ENCODE measurements around the gene KCNJ3. TPM values are rescaled to one million over a fixed set of nuclear protein-coding genes. Genes with fewer than 3 reads are reported as not detected.
A peak's percentile ranks its signal among the peaks of the same experiment; 100 is the strongest.

The KCNJ3 gene, protein sequence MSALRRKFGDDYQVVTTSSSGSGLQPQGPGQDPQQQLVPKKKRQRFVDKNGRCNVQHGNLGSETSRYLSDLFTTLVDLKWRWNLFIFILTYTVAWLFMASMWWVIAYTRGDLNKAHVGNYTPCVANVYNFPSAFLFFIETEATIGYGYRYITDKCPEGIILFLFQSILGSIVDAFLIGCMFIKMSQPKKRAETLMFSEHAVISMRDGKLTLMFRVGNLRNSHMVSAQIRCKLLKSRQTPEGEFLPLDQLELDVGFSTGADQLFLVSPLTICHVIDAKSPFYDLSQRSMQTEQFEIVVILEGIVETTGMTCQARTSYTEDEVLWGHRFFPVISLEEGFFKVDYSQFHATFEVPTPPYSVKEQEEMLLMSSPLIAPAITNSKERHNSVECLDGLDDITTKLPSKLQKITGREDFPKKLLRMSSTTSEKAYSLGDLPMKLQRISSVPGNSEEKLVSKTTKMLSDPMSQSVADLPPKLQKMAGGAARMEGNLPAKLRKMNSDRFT
- total RNA-seq: 4.2 TPM

DNA sequence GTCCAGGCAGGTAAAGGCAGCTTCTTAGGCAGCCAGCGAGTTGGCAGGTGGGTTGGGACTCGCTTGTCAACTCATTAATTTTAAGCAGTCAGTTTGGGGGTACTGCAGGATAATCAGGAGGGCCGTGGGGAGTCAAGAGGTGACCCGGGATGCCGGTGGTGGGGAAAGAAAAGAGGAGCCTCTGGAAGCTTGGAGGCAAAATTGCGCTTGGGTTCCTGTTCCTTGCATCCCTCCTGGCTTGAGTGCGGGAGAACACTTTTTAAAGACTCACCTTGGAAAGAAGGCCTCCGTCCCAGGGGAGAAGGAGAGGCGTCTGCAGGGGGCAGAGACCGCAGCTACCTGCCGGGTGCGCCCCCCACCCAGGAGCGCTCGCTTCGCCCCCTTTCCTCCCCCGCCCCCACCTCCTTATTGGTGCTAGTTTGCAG lies at the start of gene KCNJ3:
Gene KCNJ3, plus strand, starts transcription at position 400 of the 425 bp plus-strand sequence. CDS start 81 bp downstream, outside the sequence.
- no peaks in the 10 kb centered on the region for H3K27me3 ChIP-seq
- TF ChIP-seq POLR2A (IDR thresholded peaks at IDR 0.05): no peak
- TF ChIP-seq POLR2AphosphoS5 (IDR thresholded peaks at IDR 0.05; ENCODE audit: insufficient read depth in 1 of 2, low read depth in 1 of 2): no peak
- TF ChIP-seq, protein P1, sequence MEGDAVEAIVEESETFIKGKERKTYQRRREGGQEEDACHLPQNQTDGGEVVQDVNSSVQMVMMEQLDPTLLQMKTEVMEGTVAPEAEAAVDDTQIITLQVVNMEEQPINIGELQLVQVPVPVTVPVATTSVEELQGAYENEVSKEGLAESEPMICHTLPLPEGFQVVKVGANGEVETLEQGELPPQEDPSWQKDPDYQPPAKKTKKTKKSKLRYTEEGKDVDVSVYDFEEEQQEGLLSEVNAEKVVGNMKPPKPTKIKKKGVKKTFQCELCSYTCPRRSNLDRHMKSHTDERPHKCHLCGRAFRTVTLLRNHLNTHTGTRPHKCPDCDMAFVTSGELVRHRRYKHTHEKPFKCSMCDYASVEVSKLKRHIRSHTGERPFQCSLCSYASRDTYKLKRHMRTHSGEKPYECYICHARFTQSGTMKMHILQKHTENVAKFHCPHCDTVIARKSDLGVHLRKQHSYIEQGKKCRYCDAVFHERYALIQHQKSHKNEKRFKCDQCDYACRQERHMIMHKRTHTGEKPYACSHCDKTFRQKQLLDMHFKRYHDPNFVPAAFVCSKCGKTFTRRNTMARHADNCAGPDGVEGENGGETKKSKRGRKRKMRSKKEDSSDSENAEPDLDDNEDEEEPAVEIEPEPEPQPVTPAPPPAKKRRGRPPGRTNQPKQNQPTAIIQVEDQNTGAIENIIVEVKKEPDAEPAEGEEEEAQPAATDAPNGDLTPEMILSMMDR (IDR thresholded peaks at IDR 0.05): no peak
- intact Hi-C loops (cut with DNase I): no loop called here
- H3K9me3 ChIP-seq: no peaks in the 10 kb centered on the region
- no peak within 1 kb of the TSS for H3K27ac ChIP-seq
- peaks cover 5% of the 10 kb centered on the region for H3K4me1 ChIP-seq
- DNase-seq (ENCODE audit: extremely low spot score in 2 of 2): no peak
- no peaks in the 10 kb centered on the region for H3K36me3 ChIP-seq
- H3K4me3 ChIP-seq: peak within 1 kb of the TSS; percentile 30 to 43

DNA sequence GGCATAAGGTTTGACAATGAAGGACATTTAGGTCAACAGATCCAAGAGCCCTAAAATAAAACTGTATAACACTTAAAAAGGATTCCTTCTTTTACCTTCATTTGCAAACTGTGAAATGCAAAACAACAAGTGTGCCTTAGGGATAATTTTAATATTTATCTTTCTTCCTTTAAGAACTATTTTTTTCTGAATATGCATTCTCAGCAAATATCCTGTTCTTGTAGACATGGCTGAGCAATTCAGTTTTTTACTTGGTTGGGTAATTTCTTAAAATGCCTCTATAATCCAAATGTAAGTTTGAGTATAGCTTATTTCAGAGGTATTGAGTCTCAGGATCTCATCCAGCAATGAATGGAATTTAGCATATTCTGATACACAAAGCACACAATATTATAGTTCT lies 43.0 kb upstream of the KCNJ3 start:
- no peak for DNase-seq (ENCODE audit: extremely low spot score in 2 of 2)
- intact Hi-C loops (cut with DNase I): no loop called here

DNA sequence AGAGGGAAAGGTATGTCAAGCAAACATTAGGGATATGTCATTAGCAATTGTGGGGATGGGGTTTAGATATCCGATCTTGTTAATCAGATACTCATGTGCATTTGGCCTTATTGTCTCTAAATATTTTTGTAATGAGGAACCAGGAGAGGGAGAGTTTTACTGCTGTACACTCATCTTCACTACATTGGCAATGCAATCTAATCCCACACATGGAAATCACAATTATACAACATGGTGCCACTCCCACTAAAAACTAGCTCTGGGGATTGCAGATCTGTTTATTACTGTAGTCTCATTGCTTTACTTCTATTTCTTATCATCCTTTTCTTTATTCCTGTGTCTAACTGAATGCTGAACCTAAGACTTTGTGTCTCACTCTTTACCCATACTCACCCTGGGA lies 39.6 kb upstream of the KCNJ3 start:
- Histone ChIP-seq H3K4me1 (no peaks in the 10 kb centered on the region), H3K27ac (no peak overlapping the region), H3K36me3 (no peaks in the 10 kb centered on the region), H3K27me3 (no peaks in the 10 kb centered on the region), H3K4me3 (no peak overlapping the region), H3K9me3 (no peaks in the 10 kb centered on the region)
- TF ChIP-seq, protein P1 (IDR thresholded peaks at IDR 0.05): no peak
- TF ChIP-seq POLR2AphosphoS5 (IDR thresholded peaks at IDR 0.05; ENCODE audit: insufficient read depth in 1 of 2, low read depth in 1 of 2) (no peak), POLR2A (IDR thresholded peaks at IDR 0.05) (no peak)
- no peak for DNase-seq (ENCODE audit: extremely low spot score in 2 of 2)
- intact Hi-C loops (cut with DNase I): no loop called here

More for the DNA sequence above, 43.0 kb upstream of the KCNJ3 start:
- Histone ChIP-seq H3K9me3 (no peaks in the 10 kb centered on the region), H3K36me3 (no peaks in the 10 kb centered on the region), H3K27me3 (no peaks in the 10 kb centered on the region), H3K4me3 (no peak overlapping the region), H3K4me1 (no peaks in the 10 kb centered on the region), H3K27ac (no peak overlapping the region)
- TF ChIP-seq POLR2A (IDR thresholded peaks at IDR 0.05) (no peak), POLR2AphosphoS5 (IDR thresholded peaks at IDR 0.05; ENCODE audit: insufficient read depth in 1 of 2, low read depth in 1 of 2) (no peak)
- TF ChIP-seq, protein P1 (IDR thresholded peaks at IDR 0.05): no peak

DNA sequence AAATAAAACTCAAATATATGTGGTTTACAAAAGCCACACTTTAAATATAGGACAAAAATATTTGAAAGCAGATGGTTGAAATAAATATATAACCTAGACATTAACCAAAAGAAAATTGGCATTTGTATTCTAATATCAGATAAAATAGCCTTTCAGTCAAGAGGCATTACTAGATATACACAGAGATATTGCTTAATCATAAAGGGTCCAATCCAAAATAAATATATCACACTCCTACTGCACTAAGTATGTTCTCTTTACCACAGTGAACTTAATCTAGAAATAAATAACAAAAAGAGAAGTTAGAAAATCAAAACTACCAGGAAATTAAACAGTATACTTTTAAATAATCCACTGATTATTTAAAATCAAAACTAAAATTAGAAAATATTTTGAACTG lies 34.2 kb upstream of the KCNJ3 start:
- Histone ChIP-seq H3K4me1 (no peaks in the 10 kb centered on the region), H3K9me3 (no peaks in the 10 kb centered on the region), H3K36me3 (no peaks in the 10 kb centered on the region), H3K4me3 (no peak overlapping the region), H3K27me3 (no peaks in the 10 kb centered on the region), H3K27ac (no peak overlapping the region)
- intact Hi-C loops (cut with DNase I): no loop called here
- no peak for TF ChIP-seq POLR2AphosphoS5 (IDR thresholded peaks at IDR 0.05; ENCODE audit: insufficient read depth in 1 of 2, low read depth in 1 of 2)
- TF ChIP-seq, protein P1 (IDR thresholded peaks at IDR 0.05): no peak
- no peak for TF ChIP-seq POLR2A (IDR thresholded peaks at IDR 0.05)
- DNase-seq (ENCODE audit: extremely low spot score in 2 of 2): no peak

DNA sequence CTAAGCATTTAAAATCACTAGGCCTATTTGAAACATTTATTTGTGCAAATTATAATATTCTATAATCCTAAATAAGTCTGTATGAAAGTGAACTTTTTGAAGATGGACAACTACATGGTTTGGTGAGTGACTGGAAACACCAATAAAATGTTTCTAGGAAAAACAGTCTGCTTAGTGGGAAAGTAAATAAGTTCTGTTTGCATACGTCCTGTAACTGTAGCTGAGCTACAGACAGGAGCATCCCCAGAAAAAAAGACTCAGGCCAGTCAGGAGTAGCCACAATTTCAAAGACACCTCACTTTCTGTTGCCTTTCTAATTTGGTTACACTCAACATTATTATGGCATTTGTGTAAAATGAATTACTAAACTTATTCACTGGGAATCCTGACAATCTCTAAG lies 28.4 kb upstream of the KCNJ3 start:
- no peak for DNase-seq (ENCODE audit: extremely low spot score in 2 of 2)
- Histone ChIP-seq H3K27ac (no peak overlapping the region), H3K36me3 (no peaks in the 10 kb centered on the region), H3K4me1 (no peaks in the 10 kb centered on the region), H3K4me3 (no peak overlapping the region), H3K27me3 (no peaks in the 10 kb centered on the region), H3K9me3 (no peaks in the 10 kb centered on the region)
- TF ChIP-seq, protein P1 (IDR thresholded peaks at IDR 0.05): no peak
- TF ChIP-seq POLR2AphosphoS5 (IDR thresholded peaks at IDR 0.05; ENCODE audit: insufficient read depth in 1 of 2, low read depth in 1 of 2) (no peak), POLR2A (IDR thresholded peaks at IDR 0.05) (no peak)
- intact Hi-C loops (cut with DNase I): no loop called here

Measured in vagina (tissue), 2 donors.